ENCODE results near the gene MLPH.
"Not testable (repeated sequence)": the region's sequence is repeated elsewhere in the genome, so short reads cannot be mapped to it uniquely, and the experiment has no call there.

DNA sequence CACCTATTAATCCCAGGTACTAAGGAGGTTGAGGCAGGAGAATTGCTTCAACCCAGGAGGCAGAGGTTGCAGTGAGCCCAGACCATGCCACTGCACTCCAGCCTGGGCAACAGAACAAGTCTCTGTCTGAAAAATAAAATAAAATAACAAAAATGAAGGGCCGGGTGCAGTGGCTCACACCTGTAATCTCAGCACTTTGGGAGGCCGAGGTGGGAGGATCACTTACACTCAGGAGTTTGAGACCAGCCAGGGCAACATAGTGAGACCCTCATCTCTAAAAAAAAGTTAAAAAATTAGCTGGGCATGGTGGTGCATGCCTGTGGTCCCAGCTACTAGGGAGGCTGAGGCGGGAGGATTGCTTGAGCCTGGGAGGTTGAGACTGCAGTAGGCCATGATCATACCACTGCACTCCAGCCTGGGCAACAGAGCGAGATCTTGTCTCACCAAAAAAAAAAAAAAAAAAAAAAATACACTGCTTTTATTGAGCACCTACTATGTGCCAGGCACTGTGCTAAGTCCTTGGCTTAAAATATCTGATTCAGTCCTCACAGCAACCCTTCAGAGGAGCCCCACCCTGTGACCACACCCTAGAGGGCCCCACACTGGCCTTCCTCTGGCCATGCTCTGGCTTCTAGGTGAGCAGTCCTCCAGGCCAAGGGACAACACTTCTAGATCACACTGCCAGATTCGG lies 108.9 kb downstream of the MLPH start:
- not testable (repeated sequence) for TF ChIP-seq CTCF (IDR thresholded peaks at IDR 0.05); EZH2 (IDR thresholded peaks at IDR 0.05; ENCODE audit: borderline replicate concordance, insufficient read depth, low read depth, low read length, poor library complexity, severe bottlenecking)

All from B cell (primary cell).